Colonic mucosa (tissue), 4 donors: Measurements from ENCODE around the gene NLN. TPM values are rescaled to one million over a fixed set of nuclear protein-coding genes. Genes with fewer than 3 reads are reported as not detected.

Experiments
- DNase-seq: peaks from one replicate; pipeline ENCODE4 v3.0.0-alpha.2; 2020
- H3K27ac ChIP-seq: fragments of 200-600 bp; one replicate; pipeline ENCODE4 v1.8.0; 2021
- H3K27me3 ChIP-seq: fragments of 200-600 bp; one replicate; pipeline ENCODE4 v1.8.0; 2021
- H3K36me3 ChIP-seq: fragments of 200-600 bp; one replicate; pipeline ENCODE4 v1.8.0; 2021
- H3K4me1 ChIP-seq: fragments of 200-600 bp; one replicate; pipeline ENCODE4 v1.8.0; 2021; ENCODE audit warnings: mild to moderate bottlenecking
- H3K4me3 ChIP-seq: fragments of 200-600 bp; one replicate; pipeline ENCODE4 v1.8.0; 2021
- H3K9ac ChIP-seq, 2 donors: one replicate each; pipeline ENCODE4 v1.7.0; 2013; ENCODE audit warnings: control low read depth in 2 of 2, low read depth in 2 of 2, low read length in 2 of 2
- H3K9me3 ChIP-seq: fragments of 200-600 bp; one replicate; pipeline ENCODE4 v1.8.0; 2021
- intact Hi-C: fragments of 100-400 bp; cut with DNase I; formaldehyde crosslinking; loops from one replicate; pipeline ENCODE4 v1.14.1; 2022
- total RNA-seq, 2 donors: library from RNA; stranded (reverse); fragmentation: NEBNext Ultra II Directional in 1 of 2; extraction: Animal tissue kit (Norgen Biotek cat#: 25700) in 1 of 2; gene quantifications; one replicate each; pipeline ENCODE4 v1.2.1, GENCODE V29; 2021
- TF ChIP-seq, protein P1 (sequence below): fragments of 200-600 bp; IDR thresholded peaks from one replicate; pipeline ENCODE4 v1.8.0; 2022; ENCODE audit warnings: antibody characterized with exemption, mild to moderate bottlenecking
- donor health status: healthy.
- donor health status: DM: no; HTN: no; CAD: no.
- donor health status: DM: no; HTN: no; CAD: no.

Gene NLN
- total RNA-seq, 2 donors from 2014 or later, result 13.7 to 24.6 TPM

DNA sequence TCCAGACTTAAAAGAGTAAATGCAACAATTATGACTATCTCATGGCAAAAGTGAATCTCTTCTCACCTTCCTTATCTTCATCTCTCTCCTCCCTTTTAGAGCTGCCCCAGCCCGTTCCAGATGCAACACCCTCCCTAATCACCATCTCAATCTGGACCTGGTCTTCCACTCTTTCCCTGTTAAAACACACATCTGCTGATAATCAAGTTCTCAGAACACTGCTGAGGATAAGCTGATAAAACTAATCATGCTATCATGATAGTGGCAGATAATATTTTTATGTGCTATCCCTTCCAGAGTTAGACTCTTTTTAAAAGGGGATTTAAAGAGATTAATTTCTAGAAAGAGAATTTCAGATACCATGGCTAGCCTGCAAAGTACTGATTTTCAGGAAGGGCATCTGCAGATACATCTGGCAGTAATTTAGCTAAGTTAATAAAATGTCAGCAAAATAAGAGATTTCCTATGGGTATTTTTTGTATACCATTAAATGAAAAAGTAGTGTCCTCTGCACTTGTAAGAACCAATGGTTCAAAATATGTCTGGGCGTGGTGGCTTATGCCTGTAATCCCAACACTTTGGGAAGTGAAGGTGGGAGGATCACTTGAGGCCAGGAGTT is 17.3 kb upstream of the NLN start:
- Histone ChIP-seq H3K27ac (no peak overlapping the region), H3K4me3 (no peak overlapping the region), H3K27me3 (no peaks in the 10 kb centered on the region), H3K36me3 (no peaks in the 10 kb centered on the region), H3K4me1 (no peaks in the 10 kb centered on the region), H3K9ac (no peak overlapping the region), H3K9me3 (no peaks in the 10 kb centered on the region)
- intact Hi-C loops, result no loop called here
- no peak for DNase-seq
- TF ChIP-seq, protein P1, sequence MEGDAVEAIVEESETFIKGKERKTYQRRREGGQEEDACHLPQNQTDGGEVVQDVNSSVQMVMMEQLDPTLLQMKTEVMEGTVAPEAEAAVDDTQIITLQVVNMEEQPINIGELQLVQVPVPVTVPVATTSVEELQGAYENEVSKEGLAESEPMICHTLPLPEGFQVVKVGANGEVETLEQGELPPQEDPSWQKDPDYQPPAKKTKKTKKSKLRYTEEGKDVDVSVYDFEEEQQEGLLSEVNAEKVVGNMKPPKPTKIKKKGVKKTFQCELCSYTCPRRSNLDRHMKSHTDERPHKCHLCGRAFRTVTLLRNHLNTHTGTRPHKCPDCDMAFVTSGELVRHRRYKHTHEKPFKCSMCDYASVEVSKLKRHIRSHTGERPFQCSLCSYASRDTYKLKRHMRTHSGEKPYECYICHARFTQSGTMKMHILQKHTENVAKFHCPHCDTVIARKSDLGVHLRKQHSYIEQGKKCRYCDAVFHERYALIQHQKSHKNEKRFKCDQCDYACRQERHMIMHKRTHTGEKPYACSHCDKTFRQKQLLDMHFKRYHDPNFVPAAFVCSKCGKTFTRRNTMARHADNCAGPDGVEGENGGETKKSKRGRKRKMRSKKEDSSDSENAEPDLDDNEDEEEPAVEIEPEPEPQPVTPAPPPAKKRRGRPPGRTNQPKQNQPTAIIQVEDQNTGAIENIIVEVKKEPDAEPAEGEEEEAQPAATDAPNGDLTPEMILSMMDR, result no peak

DNA sequence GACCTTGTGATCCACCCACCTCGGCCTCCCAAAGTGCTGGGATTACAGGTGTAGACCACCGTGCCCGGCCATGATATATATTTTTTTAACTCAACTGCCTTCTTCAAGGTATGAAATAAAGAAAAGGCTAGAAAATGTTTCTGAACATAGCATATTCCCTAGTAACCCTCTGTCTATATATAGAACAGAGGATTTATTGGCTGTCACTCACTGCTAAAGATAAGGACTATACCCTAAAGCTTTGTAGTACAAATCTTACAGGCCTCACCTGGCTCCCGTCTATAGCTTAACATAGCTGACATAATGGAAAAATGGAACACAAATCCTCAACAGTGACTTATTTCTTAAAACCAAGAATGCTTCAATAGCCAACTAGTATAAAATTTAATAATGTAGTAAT is 14.3 kb upstream of the NLN start:
- no peak for DNase-seq
- TF ChIP-seq, protein P1, result no peak
- H3K36me3 ChIP-seq, result no peaks in the 10 kb centered on the region

DNA sequence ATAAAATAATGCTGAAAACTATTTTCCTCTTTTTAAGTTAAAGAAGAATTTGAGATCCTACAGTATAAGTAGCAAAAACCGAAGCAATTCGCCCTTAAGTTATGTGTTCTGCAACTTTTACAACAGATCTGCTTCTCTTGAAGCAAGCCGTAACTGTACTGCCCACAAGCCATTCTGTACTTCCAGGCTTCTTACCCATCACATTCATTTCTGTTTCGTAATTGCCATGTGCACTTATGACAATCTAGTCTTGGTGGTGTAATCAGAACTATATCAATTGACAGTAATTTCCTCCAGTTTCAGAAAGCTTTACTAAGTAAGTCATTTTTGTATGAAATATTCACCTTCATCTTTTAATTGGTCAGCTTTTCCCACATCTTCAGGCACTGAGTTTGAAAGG is 13.9 kb upstream of the NLN start:
- no peak overlapping the region for H3K4me3 ChIP-seq
- no peaks in the 10 kb centered on the region for H3K9me3 ChIP-seq
- H3K4me1 ChIP-seq, result no peaks in the 10 kb centered on the region
- intact Hi-C loops, result no loop called here
- no peaks in the 10 kb centered on the region for H3K36me3 ChIP-seq
- no peak overlapping the region for H3K9ac ChIP-seq
- no peak overlapping the region for H3K27ac ChIP-seq
- TF ChIP-seq, protein P1, result no peak
- DNase-seq, result no peak
- H3K27me3 ChIP-seq, result no peaks in the 10 kb centered on the region

More for the DNA sequence above, 14.3 kb upstream of the NLN start:
- Histone ChIP-seq H3K9ac (no peak overlapping the region), H3K27me3 (no peaks in the 10 kb centered on the region), H3K27ac (no peak overlapping the region), H3K4me1 (no peaks in the 10 kb centered on the region), H3K4me3 (no peak overlapping the region), H3K9me3 (no peaks in the 10 kb centered on the region)
- intact Hi-C loops, result no loop called here

DNA sequence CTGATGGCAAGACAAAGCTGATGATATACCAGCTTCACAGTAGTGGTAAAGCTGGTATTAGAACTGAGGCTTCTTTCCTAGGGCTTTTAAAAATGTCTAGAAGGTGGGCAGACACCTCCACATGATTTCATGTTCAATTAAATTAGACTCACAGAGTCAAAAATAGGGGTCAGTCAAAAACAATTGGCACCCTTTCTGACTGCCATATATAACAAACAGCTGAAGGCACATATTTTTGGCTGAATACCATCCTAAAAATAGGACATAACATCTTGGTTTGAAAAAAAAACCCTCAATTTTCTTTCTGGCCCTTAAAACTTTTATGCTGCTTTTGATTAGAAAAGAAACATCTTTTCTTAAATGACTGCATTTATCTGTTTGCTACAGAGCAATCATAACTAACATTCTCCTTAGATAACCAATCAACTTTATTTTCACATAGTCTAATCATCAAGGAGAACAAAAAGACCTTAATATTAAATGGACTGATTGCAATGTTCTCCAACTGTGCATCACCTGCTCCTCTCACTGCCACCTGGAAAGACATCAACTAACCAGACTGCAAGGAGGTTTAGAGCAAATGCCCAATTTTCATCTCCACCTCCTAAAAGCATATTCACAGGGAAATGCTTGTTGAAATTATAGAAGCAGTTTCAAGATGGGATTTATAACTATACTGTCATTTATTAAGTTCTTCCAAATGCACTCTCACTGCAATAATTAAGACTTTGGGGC is 3.3 kb upstream of the NLN start:
- Histone ChIP-seq H3K9me3 (no peaks in the 10 kb centered on the region), H3K4me1 (no peaks in the 10 kb centered on the region), H3K27ac (no peak overlapping the region), H3K9ac (no peak overlapping the region), H3K27me3 (no peaks in the 10 kb centered on the region), H3K36me3 (no peaks in the 10 kb centered on the region), H3K4me3 (no peak overlapping the region)
- TF ChIP-seq, protein P1, result no peak
- DNase-seq, result no peak
- intact Hi-C loops, result no loop called here

DNA sequence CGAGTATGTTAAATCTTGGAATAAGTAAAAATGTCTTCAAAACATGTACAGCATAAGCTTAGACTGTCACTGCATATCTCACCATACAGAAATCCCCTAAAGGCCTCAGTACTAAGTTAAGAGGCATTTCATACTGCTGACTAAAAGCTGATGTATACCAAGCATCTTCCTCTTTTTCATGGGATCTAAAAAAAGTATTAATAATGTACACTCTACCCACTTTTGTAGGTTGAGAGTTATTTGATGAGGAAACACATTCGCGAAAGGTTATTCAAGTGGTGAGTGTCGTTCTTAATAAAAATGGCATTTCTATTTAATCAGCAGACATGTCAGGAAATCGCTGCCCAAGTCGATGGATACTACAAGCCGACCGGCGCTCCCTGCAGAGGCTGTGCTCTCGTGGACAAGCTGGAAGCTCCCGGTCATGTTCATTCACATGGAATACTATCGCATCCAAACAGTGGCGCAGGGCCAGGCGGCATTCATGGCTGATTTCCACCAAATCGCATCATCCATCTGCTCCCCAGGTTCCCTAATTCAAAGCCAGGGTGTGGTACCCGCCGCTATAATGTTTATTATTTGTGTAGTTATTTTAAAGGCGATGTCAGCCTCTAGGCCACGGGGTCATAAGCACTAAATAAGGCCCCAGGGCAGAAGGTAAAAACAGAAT is 820 bp upstream of the NLN start:
- Histone ChIP-seq H3K27ac (peak overlapping the region; percentile 74), H3K4me3 (peak overlapping the region; percentile 99), H3K9me3 (no peaks in the 10 kb centered on the region), H3K27me3 (no peaks in the 10 kb centered on the region), H3K36me3 (no peaks in the 10 kb centered on the region), H3K9ac (peak overlapping the region; percentile 74 to 96), H3K4me1 (no peaks in the 10 kb centered on the region)
- intact Hi-C loops, result loop anchor here (10.0 kb wide), 1 partner anchor 424 kb away; the partner anchor contains the start of gene SREK1
- TF ChIP-seq, protein P1, result no peak
- peak; percentile 69 for DNase-seq
